ENCODE measurements around the gene DIABLO. TPM values are rescaled to one million over a fixed set of nuclear protein-coding genes. Genes with fewer than 3 reads are reported as not detected.

The DIABLO gene
- total and polyA plus RNA-seq, 9 of the 15 experiments (the other 6 are each of a cell fraction or from before 2014, with no cell fraction given), result 37.3 to 101 (median 80.1) TPM

- TF ChIP-seq CREB3 (tag; conservative IDR thresholded peaks at IDR 0.05; ENCODE audit: low read depth), result no peak
- TF ChIP-seq TAL1 (IDR thresholded peaks at IDR 0.05), result no peak
- TF ChIP-seq UBTF (IDR thresholded peaks at IDR 0.05; ENCODE audit: borderline replicate concordance in 1 of 2, low read depth in 2 of 2, low read length in 2 of 2), result no peak
- no peak for TF ChIP-seq ZNF830 (CRISPR knock-in tag; IDR thresholded peaks at IDR 0.05)
- no peak for TF ChIP-seq PCBP1 (IDR thresholded peaks at IDR 0.05; ENCODE audit: low read depth, low read length, poor library complexity, severe bottlenecking)
- no peak for TF ChIP-seq TSHZ1 (CRISPR knock-in tag; IDR thresholded peaks at IDR 0.05)
- TF ChIP-seq ZNF347 (CRISPR knock-in tag; IDR thresholded peaks at IDR 0.05; ENCODE audit: low read depth), result no peak
- no peak for TF ChIP-seq CBFA2T3 (IDR thresholded peaks at IDR 0.05)
- TF ChIP-seq ZNF232 (CRISPR knock-in tag; IDR thresholded peaks at IDR 0.05), result no peak
- no peak for TF ChIP-seq PURB (CRISPR knock-in tag; IDR thresholded peaks at IDR 0.05; ENCODE audit: low read depth)
- TF ChIP-seq KLF16 (IDR thresholded peaks at IDR 0.05), result no peak
- TF ChIP-seq CBFA2T2 (conservative IDR thresholded peaks at IDR 0.05), result no peak
- no peak for TF ChIP-seq ZNF696 (CRISPR knock-in tag; conservative IDR thresholded peaks at IDR 0.05)
- TF ChIP-seq TEAD2 (tag; IDR thresholded peaks at IDR 0.05), result no peak
- no peak for TF ChIP-seq MTA1 (IDR thresholded peaks at IDR 0.05; ENCODE audit: borderline replicate concordance)
Measured at GRCh38 chr12:122203301-122204166, 22.3 kb downstream of the DIABLO start, which contains the start of gene B3GNT4 (continued).
